Gastroesophageal sphincter (tissue), 4 donors: ENCODE results near the gene GTF3C1. TPM values are rescaled to one million over a fixed set of nuclear protein-coding genes. Genes with fewer than 3 reads are reported as not detected.

Source experiments
- ATAC-seq: fragments of 150-250 bp; one replicate; pipeline ENCODE4 v1.9.1; 2016; ENCODE audit warnings: mild to moderate bottlenecking, moderate library complexity
- H3K27ac ChIP-seq, 4 donors: fragments of 200-600 bp; sonication (generic) in 3 of 4; 1 replicate in 3 of 4; 2 replicates in 1 of 4; pipeline ENCODE4 v1.5.1; 2016 to 2019
- H3K27me3 ChIP-seq: fragments of 200-600 bp; sonication (generic); one replicate; pipeline ENCODE4 v1.5.1; 2019
- H3K36me3 ChIP-seq, 2 donors: fragments of 200-600 bp; sonication (generic); one replicate each; pipeline ENCODE4 v1.5.1; 2019; ENCODE audit warnings: control low read depth in 1 of 2
- H3K4me1 ChIP-seq, 3 donors: fragments of 200-600 bp; sonication (generic); 1 replicate in 2 of 3; 2 replicates in 1 of 3; pipeline ENCODE4 v1.5.1; 2016 to 2019; ENCODE audit warnings: control low read depth in 2 of 3
- H3K4me3 ChIP-seq, 2 donors: fragments of 200-600 bp; sonication (generic); one replicate each; pipeline ENCODE4 v1.5.1; 2019; ENCODE audit warnings: mild to moderate bottlenecking in 1 of 2, moderate library complexity in 1 of 2
- H3K9me3 ChIP-seq, 3 donors: fragments of 200-600 bp; sonication (generic); one replicate each; pipeline ENCODE4 v1.5.1; 2017 to 2019; ENCODE audit warnings: control low read depth in 2 of 3
- EP300 ChIP-seq: sonication (generic); formaldehyde crosslinking; IDR thresholded peaks from one replicate; pipeline ENCODE4 v1.6.1; 2017; ENCODE audit warnings: antibody characterized with exemption, mild to moderate bottlenecking
- POLR2A ChIP-seq, 2 donors: fragments of 450-650 bp; IDR thresholded peaks; one replicate each; pipeline ENCODE4 v1.6.1; 2017; ENCODE audit warnings: antibody characterized with exemption in 2 of 2, mild to moderate bottlenecking in 2 of 2, moderate library complexity in 1 of 2
- POLR2AphosphoS5 ChIP-seq: sonication (generic); formaldehyde crosslinking; IDR thresholded peaks from one replicate; pipeline ENCODE4 v1.6.1; 2017; ENCODE audit warnings: antibody characterized with exemption
- WGBS, 2 donors: methylation state at CpG; one replicate each; pipeline ENCODE4 v1.1.5; 2018; ENCODE audit warnings: low coverage in 1 of 2; 5-methylcytosine and 5-hydroxymethylcytosine counted together
- total RNA-seq, 4 donors: library from RNA; depleted of rRNA; stranded (reverse); fragments of >200 nt; gene quantifications; one replicate each; pipeline ENCODE4 v1.1.0, GENCODE V29; 2016
- TF ChIP-seq, protein P1 (sequence below), 4 experiments: fragments of 200-600 bp in 2 of 4; fragments of 450-650 bp in 2 of 4; sonication (generic) in 1 of 4; IDR thresholded peaks; one replicate each; pipeline ENCODE4 v1.5.1; 2017 to 2019; ENCODE audit warnings: antibody characterized with exemption in 4 of 4, mild to moderate bottlenecking in 2 of 4, moderate library complexity in 2 of 4

Gene GTF3C1
- total RNA-seq, 4 donors from 2014 or later: 37.0 to 57.8 (median 49.1) TPM

DNA sequence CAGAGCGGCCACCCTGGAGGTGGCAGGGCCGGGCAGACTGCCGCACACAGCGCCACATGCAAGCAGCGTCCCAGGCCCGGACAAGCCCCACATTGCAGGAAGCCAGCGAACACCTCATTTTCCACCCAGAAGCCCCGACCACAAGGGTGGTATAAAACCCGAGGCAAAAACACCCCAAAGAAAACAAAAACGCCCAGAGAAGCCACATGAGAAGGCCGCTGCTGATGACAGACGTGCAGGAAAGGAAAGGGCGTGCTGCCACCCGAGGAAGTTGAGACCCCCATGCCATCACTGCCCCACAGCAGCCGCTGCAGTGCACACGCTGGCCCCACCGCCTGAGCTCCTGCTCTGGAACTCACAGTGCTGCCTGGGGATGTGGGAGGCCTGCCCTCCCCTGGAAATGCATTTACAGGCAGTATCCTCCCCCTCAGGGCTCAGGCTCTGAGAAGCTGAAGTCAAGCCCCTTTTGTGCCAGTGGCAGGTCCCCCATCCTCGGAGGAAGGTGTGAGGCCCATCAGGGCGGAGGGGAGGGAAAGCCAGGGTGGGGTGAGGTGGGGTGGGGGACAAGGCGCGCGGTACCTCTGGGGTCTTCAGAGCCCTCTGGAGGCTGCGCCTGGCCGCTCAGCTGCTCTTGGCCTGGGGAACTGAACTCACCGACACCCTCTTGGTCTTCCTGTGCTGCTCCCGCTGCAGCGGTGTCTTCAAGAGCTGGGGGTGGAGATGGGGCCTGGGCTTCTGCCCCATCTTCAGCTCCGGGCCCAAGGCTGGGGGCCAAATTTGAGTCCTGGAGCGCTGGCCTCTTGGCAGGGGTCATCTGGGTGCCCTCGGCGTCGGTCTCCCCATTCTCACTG is 85.7 kb downstream of the GTF3C1 start:
- no peak overlapping the region for H3K4me3 ChIP-seq
- peaks cover 0 to 93% of the 10 kb centered on the region in 2 donors for H3K36me3 ChIP-seq
- H3K27me3 ChIP-seq: no peaks in the 10 kb centered on the region
- no peak overlapping the region for H3K27ac ChIP-seq
- H3K9me3 ChIP-seq: no peaks in the 10 kb centered on the region
- TF ChIP-seq POLR2AphosphoS5: no peak
- TF ChIP-seq EP300: no peak
- TF ChIP-seq, protein P1, sequence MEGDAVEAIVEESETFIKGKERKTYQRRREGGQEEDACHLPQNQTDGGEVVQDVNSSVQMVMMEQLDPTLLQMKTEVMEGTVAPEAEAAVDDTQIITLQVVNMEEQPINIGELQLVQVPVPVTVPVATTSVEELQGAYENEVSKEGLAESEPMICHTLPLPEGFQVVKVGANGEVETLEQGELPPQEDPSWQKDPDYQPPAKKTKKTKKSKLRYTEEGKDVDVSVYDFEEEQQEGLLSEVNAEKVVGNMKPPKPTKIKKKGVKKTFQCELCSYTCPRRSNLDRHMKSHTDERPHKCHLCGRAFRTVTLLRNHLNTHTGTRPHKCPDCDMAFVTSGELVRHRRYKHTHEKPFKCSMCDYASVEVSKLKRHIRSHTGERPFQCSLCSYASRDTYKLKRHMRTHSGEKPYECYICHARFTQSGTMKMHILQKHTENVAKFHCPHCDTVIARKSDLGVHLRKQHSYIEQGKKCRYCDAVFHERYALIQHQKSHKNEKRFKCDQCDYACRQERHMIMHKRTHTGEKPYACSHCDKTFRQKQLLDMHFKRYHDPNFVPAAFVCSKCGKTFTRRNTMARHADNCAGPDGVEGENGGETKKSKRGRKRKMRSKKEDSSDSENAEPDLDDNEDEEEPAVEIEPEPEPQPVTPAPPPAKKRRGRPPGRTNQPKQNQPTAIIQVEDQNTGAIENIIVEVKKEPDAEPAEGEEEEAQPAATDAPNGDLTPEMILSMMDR (IDR thresholded peaks at IDR 0.05): no peak
- no peak for ATAC-seq
- 87% methylated on average over 3 of the region's 32 CpGs; no CpG with 5 or more reads in 1 of the 2 donors for WGBS, 2 donors
- peaks cover 0 to 27% (median 10%) of the 10 kb centered on the region in 3 donors for H3K4me1 ChIP-seq

DNA sequence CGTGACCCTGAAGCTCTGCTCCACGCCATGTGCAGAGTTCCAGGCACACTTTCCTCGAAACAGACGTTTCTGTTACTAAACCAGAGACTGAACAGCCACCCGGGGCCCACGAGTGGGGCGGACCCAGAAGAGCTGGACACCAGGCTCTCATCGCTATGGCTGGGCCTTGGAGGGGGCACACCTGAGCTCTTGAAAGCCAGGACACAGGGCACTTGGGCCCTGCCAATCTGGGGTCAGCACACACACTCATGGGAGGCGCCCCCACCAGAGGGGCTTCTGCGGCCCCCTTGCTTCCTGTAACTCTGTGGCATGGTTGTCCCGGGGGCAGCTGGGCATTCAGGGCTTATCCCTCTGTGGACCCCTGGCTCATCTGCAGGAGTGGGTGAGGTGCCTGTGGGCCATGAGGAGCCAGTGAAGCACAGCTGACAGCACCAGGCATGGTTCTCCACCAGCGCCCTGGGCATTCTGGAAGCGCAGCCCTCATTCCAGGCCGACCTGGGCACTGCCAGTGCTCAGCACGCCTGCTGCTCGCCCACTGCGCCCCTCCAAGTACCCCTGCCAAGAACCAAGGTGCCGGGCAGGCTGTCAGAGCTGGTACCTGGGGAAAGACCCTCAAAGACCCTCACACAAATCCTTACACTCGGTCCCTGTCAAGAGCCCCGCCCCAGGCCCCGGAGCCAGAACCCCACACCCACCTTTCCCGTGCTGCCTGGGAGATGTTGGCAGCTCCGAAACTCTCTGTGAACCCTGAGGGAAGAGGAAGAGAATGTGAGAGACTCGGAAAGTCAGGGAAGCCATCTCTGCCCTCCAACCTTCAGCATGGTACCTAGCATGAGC is 86.6 kb downstream of the GTF3C1 start:
- H3K4me1 ChIP-seq: peaks cover 0 to 27% (median 10%) of the 10 kb centered on the region in 3 donors
- 80% methylated on average over 1 of the region's 24 CpGs; no CpG with 5 or more reads in 1 of the 2 donors for WGBS, 2 donors
- H3K36me3 ChIP-seq: peaks cover 0 to 84% of the 10 kb centered on the region in 2 donors
- no peak overlapping the region for H3K27ac ChIP-seq
- no peak overlapping the region for H3K4me3 ChIP-seq
- ATAC-seq: no peak
- TF ChIP-seq POLR2AphosphoS5: no peak
- no peak for TF ChIP-seq POLR2A (IDR thresholded peaks at IDR 0.05)
- no peak for TF ChIP-seq EP300
- TF ChIP-seq, protein P1 (IDR thresholded peaks at IDR 0.05): no peak
- no peaks in the 10 kb centered on the region for H3K27me3 ChIP-seq
- H3K9me3 ChIP-seq: no peaks in the 10 kb centered on the region

DNA sequence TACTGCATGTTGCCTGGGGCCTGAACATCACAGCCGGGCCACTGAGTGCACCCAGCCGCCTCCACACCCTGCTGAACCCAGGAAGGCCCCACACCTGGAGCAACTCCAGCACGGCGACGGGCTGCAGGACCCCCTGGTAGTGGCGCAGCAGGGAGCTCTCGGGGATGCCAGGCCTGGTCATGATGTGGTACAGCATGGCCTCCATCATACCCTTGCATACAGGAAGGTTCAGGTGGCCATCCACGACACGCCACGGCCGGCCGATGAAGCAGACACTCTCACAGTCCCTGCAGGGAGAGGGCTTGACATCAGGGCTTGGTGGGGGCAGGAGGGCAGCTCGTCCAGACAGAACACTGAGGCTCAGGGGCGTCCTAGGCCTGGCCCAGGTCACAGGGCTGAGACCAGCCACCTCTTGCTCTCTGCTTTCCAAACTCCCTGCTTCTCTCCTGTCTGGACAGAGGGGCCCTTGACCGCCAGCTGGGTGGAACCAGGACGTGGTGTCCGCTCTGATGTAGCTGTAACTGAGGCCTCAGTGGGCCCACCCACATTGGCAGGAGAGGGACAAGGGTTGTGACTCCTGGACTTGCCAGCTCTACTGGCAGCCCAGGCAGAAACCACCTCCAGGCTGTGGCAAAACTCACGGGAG is 87.4 kb downstream of the GTF3C1 start:
- ATAC-seq: no peak

DNA sequence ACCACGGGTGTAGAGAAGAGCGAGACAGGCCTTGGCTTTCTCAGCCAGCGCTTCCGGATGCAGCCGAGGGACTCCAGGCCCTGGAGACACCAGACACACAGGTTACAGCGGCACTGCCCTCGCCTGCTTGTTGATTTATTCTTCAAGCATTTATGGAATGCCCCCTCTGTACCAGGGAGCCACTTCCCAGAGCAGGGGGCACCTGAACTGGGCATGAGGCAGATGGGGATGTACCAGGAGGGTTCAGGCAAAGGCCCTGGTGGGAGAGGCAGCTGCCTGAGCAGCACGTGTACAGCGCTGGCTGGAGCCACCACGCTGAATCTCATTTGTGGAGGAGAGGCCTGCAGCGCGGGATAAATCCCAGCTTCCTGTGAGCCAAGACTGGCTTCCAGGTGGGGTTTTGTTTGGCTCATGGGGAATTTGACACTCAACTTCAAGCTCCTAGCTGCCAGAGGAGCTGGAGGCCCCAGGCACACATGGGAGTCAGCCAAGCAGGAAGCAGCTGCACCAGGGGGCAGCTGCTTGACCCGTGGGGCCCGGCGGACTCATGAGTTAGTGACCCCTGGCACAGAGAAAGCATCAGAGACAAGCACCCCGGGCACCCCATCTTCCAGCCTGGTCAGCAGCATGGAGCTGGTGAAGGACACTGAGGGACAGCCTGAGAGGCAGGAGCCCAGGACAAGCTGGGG is 88.1 kb downstream of the GTF3C1 start:
- H3K4me1 ChIP-seq: peaks cover 0 to 35% (median 10%) of the 10 kb centered on the region in 3 donors
- peaks cover 0 to 70% of the 10 kb centered on the region in 2 donors for H3K36me3 ChIP-seq
- no peaks in the 10 kb centered on the region for H3K9me3 ChIP-seq
- TF ChIP-seq EP300 (no peak), POLR2A (IDR thresholded peaks at IDR 0.05) (no peak), POLR2AphosphoS5 (no peak)
- TF ChIP-seq, protein P1 (IDR thresholded peaks at IDR 0.05): no peak
- H3K4me3 ChIP-seq: no peak overlapping the region
- peak overlapping the region in 3 of 4 donors; percentile 20 to 58 (median 22) for H3K27ac ChIP-seq
- no peaks in the 10 kb centered on the region for H3K27me3 ChIP-seq
- WGBS, 2 donors: 80% methylated on average over 4 of the region's 16 CpGs; no CpG with 5 or more reads in 1 of the 2 donors
- no peak for ATAC-seq

More for the DNA sequence above, 87.4 kb downstream of the GTF3C1 start:
- Histone ChIP-seq H3K36me3 (peaks cover 0 to 77% of the 10 kb centered on the region in 2 donors), H3K4me3 (no peak overlapping the region), H3K27ac (peak overlapping the region in 2 of 4 donors; percentile 20 to 58), H3K4me1 (peaks cover 0 to 28% (median 10%) of the 10 kb centered on the region in 3 donors), H3K9me3 (no peaks in the 10 kb centered on the region), H3K27me3 (no peaks in the 10 kb centered on the region)
- TF ChIP-seq EP300 (no peak), POLR2AphosphoS5 (no peak), POLR2A (IDR thresholded peaks at IDR 0.05) (no peak)
- TF ChIP-seq, protein P1 (IDR thresholded peaks at IDR 0.05): no peak
- WGBS, 2 donors: no CpG with 5 or more reads among the region's 18 CpGs
